ENCODE measurements around the gene LAMB3.

The LAMB3 gene

GRCh38 chr1:209651138-209651587 is 1.1 kb downstream of the LAMB3 start:
- ATAC-seq: peak; percentile 90
- H3K27ac Mint-ChIP-seq: peak overlapping the region; percentile 82

DNA sequence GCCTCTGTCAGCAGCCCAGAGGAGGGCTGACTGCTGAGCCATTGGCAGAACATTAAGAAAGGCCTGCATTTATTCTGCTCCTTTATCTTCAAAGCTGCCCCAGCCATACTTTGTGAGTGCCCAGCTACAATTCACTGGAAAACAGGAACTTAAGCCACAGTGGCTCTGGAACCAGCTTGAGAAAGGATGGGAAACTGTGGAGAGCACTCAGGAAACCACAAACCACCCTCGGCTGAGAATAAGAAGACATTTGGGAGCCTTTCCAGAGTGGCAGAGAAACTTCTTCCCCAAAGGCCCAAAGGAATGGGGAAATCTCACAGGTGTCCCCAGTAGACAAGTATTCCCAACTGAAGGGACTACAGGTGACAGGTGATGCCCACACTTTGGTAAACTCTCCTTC is 1.8 kb downstream of the LAMB3 start:
- Mint-ChIP-seq H3K9me3 (no peaks in the 10 kb centered on the region), H3K4me3 (no peak overlapping the region), H3K27ac (no peak overlapping the region), H3K36me3 (ENCODE audit: low read depth) (no peaks in the 10 kb centered on the region), H3K27me3 (no peaks in the 10 kb centered on the region), H3K4me1 (peaks cover 47% of the 10 kb centered on the region)
- ATAC-seq (no peak), DNase-seq (no peak)

More at GRCh38 chr1:209651138-209651587, 1.1 kb downstream of the LAMB3 start:
- peak; percentile 73 for DNase-seq
- peaks cover 44% of the 10 kb centered on the region for H3K4me1 Mint-ChIP-seq
- H3K27me3 Mint-ChIP-seq: peaks cover 2% of the 10 kb centered on the region
- H3K4me3 Mint-ChIP-seq: no peak overlapping the region
- H3K36me3 Mint-ChIP-seq (ENCODE audit: low read depth): no peaks in the 10 kb centered on the region
- no peaks in the 10 kb centered on the region for H3K9me3 Mint-ChIP-seq

- Mint-ChIP-seq H3K36me3 (ENCODE audit: low read depth) (no peaks in the 10 kb centered on the region), H3K4me3 (no peak overlapping the region), H3K27me3 (no peaks in the 10 kb centered on the region), H3K4me1 (peaks cover 47% of the 10 kb centered on the region), H3K27ac (peak overlapping the region; percentile 4), H3K9me3 (no peaks in the 10 kb centered on the region)
- ATAC-seq: peak; percentile 33
- no peak for DNase-seq
Measured at GRCh38 chr1:209648931-209649776, 3.1 kb downstream of the LAMB3 start.

- no peaks in the 10 kb centered on the region for H3K36me3 Mint-ChIP-seq (ENCODE audit: low read depth)
- H3K4me3 Mint-ChIP-seq: no peak overlapping the region
- H3K9me3 Mint-ChIP-seq: no peaks in the 10 kb centered on the region
- no peaks in the 10 kb centered on the region for H3K27me3 Mint-ChIP-seq
- no peak overlapping the region for H3K27ac Mint-ChIP-seq
- DNase-seq (no peak), ATAC-seq (no peak)
- peaks cover 41% of the 10 kb centered on the region for H3K4me1 Mint-ChIP-seq
Measured at GRCh38 chr1:209648346-209648745, 3.9 kb downstream of the LAMB3 start.

DNA sequence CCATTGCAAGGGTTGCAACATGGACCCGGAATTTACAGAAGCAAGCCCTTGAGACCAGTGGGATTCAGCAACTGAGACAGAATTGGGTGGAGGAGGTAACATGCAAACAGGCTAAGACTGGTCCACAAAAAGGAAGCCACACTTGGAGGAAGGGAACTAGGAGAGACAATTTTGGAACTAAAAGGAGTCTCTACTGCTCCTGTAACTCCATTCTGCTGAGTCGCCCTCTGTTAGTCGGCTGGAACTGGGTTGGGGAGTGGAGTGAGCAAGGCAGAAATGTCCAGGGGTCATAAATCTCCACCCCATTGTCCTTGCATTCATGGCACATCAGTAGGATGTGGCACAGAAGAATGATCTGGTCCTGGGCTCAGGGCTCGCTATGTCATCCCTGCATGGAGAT is 5.1 kb downstream of the LAMB3 start:
- no peaks in the 10 kb centered on the region for H3K36me3 Mint-ChIP-seq (ENCODE audit: low read depth)
- no peaks in the 10 kb centered on the region for H3K9me3 Mint-ChIP-seq
- H3K27me3 Mint-ChIP-seq: no peaks in the 10 kb centered on the region
- H3K4me1 Mint-ChIP-seq: peaks cover 30% of the 10 kb centered on the region
- no peak for ATAC-seq
- H3K27ac Mint-ChIP-seq: no peak overlapping the region
- no peak overlapping the region for H3K4me3 Mint-ChIP-seq
- no peak for DNase-seq

- DNase-seq (no peak), ATAC-seq (no peak)
- Mint-ChIP-seq H3K4me3 (no peak overlapping the region), H3K27ac (no peak overlapping the region), H3K4me1 (peaks cover 26% of the 10 kb centered on the region), H3K9me3 (no peaks in the 10 kb centered on the region), H3K36me3 (ENCODE audit: low read depth) (no peaks in the 10 kb centered on the region), H3K27me3 (no peaks in the 10 kb centered on the region)
Measured at GRCh38 chr1:209646558-209646957, 5.7 kb downstream of the LAMB3 start.

- Mint-ChIP-seq H3K4me1 (peaks cover 19% of the 10 kb centered on the region), H3K27ac (no peak overlapping the region), H3K27me3 (no peaks in the 10 kb centered on the region), H3K4me3 (no peak overlapping the region), H3K36me3 (ENCODE audit: low read depth) (no peaks in the 10 kb centered on the region), H3K9me3 (no peaks in the 10 kb centered on the region)
- DNase-seq (no peak), ATAC-seq (no peak)
Measured at GRCh38 chr1:209645574-209646452, 6.4 kb downstream of the LAMB3 start.

DNA sequence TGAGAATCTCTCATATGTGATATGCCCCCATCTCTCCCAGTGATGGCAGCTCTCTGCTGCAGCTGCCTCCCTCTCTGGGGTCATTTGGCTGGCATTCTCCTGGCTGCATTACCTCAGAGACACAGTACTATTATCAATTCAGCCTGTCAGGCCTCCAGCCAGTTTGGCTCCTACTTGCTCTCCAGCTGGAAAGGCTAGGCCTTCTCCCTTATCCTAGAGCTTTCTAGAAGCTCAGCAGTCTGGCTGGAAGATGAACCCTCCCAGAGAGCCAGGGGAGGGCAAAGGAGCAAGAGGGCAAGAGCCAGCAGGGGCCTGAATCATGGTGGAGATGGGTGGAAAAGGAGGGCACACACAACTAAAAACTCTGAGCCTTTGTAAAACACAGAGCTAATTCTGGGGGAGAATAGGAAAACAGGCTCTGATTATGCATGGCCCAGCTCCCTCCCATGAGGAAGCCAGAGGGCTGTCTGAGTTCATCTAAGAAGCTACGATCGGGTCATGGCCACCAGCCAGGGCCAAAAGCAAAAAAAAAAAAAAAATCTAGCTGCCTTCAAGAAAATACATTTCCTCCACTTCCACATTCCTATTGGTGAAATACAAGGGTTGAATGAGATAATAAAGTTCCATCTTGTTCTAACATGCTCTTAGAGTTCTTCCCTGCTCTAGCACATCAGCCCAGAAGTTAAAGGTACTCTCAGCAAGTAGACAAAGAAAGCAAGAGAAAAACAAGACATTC is 8.8 kb downstream of the LAMB3 start:
- Mint-ChIP-seq H3K4me1 (peaks cover 3% of the 10 kb centered on the region), H3K27me3 (no peaks in the 10 kb centered on the region), H3K9me3 (no peaks in the 10 kb centered on the region), H3K4me3 (no peak overlapping the region), H3K27ac (no peak overlapping the region), H3K36me3 (ENCODE audit: low read depth) (no peaks in the 10 kb centered on the region)
- ATAC-seq (no peak), DNase-seq (no peak)

DNA sequence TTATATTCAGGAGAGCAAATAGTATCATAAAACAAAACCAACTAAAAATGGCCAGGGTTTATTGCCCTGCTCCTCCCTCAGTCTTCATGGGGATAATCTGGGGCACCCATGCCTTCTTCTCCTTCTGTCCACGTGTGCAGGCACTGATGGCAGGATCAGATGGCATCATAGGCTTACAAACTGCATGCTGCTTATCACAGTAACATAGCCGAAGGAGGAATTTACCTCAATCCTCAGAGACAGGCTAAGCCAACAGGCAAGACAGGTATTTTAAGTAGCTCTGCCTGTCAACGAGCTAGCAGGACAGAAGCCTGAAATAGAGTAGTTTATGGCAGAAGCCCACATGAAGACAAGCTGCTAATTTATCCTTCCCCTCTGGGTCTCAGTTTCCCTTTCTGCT is 9.4 kb downstream of the LAMB3 start:
- Mint-ChIP-seq H3K36me3 (ENCODE audit: low read depth) (no peaks in the 10 kb centered on the region), H3K4me1 (peaks cover 3% of the 10 kb centered on the region), H3K27me3 (peaks cover 2% of the 10 kb centered on the region), H3K9me3 (no peaks in the 10 kb centered on the region), H3K27ac (no peak overlapping the region), H3K4me3 (no peak overlapping the region)
- DNase-seq (no peak), ATAC-seq (no peak)

DNA sequence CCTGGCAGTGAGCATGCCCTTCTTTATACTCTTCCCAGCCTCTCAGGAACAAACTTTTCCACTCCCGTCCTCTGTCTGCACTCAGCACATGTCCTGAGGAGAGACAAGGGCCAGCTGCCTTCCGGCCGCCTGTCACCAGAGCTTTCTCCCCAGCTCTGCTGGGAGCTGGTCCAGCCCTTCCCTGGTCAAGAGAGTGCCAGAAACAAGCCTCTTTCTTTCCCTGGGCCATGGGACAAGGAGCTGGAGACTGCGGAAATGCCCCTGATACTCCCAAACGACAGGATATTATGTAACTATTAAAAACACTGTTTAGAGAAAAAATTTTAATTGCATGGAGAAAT is 10.4 kb downstream of the LAMB3 start:
- peaks cover 3% of the 10 kb centered on the region for H3K4me1 Mint-ChIP-seq
- H3K9me3 Mint-ChIP-seq: no peaks in the 10 kb centered on the region

DNA sequence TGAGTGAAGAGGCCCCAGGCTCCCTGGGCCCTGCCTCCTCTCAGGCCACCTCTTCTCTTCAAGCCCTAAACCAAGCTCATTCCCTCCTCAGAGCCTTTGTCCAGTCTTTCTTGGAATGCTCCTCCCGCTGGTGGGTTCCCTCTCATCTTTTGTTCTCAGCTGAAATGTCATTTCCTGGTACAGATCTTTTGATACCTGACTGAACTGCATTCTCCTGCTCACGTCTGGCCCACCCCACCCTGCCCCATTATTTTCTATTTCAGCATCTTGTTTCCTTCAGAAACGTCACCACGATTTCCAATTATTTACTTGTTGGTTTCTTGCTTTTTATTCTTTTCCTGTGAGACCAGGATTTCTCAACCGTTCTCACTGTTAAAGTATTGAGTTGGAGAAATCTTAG is 16.4 kb downstream of the LAMB3 start:
- Mint-ChIP-seq H3K9me3 (no peaks in the 10 kb centered on the region), H3K36me3 (ENCODE audit: low read depth) (no peaks in the 10 kb centered on the region), H3K27ac (no peak overlapping the region), H3K4me3 (no peak overlapping the region), H3K27me3 (peaks cover 2% of the 10 kb centered on the region), H3K4me1 (peaks cover 3% of the 10 kb centered on the region)
- ATAC-seq (no peak), DNase-seq (no peak)

More for the DNA sequence above, 10.4 kb downstream of the LAMB3 start:
- H3K27ac Mint-ChIP-seq: no peak overlapping the region
- H3K36me3 Mint-ChIP-seq (ENCODE audit: low read depth): no peaks in the 10 kb centered on the region
- no peak overlapping the region for H3K4me3 Mint-ChIP-seq
- H3K27me3 Mint-ChIP-seq: peaks cover 2% of the 10 kb centered on the region
- no peak for DNase-seq
- no peak for ATAC-seq

DNA sequence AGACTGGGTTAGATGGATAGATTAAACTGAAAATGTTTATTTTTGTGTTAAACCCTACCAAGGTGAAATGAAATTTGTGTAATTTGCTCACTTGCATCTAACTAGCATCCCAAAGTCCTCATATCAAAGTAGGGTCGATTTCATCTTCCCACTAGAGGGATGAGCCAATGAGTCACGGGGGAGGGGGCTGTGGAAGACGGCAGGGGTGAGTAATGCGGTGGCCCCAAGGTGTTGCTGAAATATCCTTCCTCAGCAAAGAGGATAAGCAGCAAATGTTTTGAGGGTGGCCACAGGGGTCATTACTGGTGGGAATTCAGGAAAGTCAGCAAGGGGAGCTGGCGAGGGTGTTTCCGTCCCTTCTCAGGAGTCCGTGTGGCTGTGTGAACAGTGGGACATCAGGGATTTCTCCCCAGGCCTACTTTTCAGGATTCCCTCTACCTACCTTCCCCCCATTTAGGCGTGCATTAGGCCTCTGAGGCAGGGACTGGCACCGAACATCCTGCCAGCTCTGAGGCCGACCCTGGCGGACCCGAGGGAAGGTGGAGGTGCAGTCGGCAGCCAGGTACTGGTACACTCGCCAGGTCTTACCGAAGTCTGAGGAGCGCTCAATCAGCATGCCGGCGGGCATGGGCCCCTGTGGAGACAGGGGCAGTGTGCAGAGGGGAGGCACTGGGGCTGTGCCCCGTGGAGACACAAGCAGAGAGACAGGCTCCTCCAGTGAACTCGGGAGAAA is 18.1 kb downstream of the LAMB3 start:
- peaks cover 6% of the 10 kb centered on the region for H3K4me1 Mint-ChIP-seq
- H3K36me3 Mint-ChIP-seq (ENCODE audit: low read depth): no peaks in the 10 kb centered on the region
- peak overlapping the region; percentile 49 for H3K27ac Mint-ChIP-seq
- no peak for DNase-seq
- no peaks in the 10 kb centered on the region for H3K9me3 Mint-ChIP-seq
- no peak for ATAC-seq
- no peak overlapping the region for H3K4me3 Mint-ChIP-seq
- peaks cover 2% of the 10 kb centered on the region for H3K27me3 Mint-ChIP-seq

DNA sequence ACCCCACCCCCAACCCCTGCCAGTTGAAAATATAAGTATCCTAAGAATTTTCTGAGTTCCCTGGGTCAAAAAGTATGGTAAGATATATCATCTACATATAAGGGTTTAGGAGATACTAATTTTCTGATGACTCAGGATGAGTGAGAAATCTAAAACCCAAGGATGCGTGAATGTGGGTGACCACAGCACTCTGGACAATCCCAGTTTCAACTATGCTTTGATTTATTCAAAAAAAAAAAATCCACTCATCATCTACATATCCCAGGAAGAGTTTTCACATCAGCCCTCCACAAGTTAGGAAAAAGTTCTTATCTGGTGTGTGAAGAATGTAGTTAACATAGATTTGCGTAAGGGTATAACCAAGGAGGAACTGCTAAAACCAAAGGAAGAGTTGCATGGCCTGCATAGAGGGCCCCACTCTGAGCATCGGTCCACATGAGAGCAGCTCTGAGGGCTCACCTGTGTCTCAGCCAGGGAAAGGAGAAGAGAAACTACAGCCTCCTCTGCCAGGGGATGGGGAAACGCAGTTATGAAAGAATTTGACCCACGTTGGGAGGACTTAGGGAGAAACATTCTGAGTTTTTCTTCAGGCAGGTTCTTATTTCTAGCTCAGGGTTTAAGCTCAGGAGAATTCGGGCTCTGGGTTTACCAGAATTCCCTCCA is 18.8 kb downstream of the LAMB3 start:
- ATAC-seq (no peak), DNase-seq (no peak)
- no peaks in the 10 kb centered on the region for H3K36me3 Mint-ChIP-seq (ENCODE audit: low read depth)
- peaks cover 9% of the 10 kb centered on the region for H3K4me1 Mint-ChIP-seq
- no peak overlapping the region for H3K27ac Mint-ChIP-seq
- H3K9me3 Mint-ChIP-seq: no peaks in the 10 kb centered on the region
- peaks cover 2% of the 10 kb centered on the region for H3K27me3 Mint-ChIP-seq
- H3K4me3 Mint-ChIP-seq: no peak overlapping the region

All from activated naive CD8-positive, alpha-beta T cell treated with anti-CD3 and anti-CD28 coated beads, Interleukin-2, amount 50 U/mL, for 24 hours (primary cell).